ENCODE results near the gene FOXP1.
A peak's percentile ranks its signal among the peaks of the same experiment; 100 is the strongest.

FOXP1 gene

GRCh38 chr3:71580636-71581456 is 2.7 kb downstream of the FOXP1 start:
- Histone ChIP-seq H3K27ac (peak overlapping the region; percentile 93 to 99), H3K27me3 (no peaks in the 10 kb centered on the region), H3K4me3 (peak overlapping the region; percentile 75 to 92), H3K36me3 (no peaks in the 10 kb centered on the region), H3K4me1 (peaks cover 0 to 43% (median 17%) of the 10 kb centered on the region in 4 donors), H3K9me3 (no peaks in the 10 kb centered on the region)
- DNase-seq: no peak
- no peak for TF ChIP-seq CTCF (IDR thresholded peaks at IDR 0.05)
- intact Hi-C loops (cut with DNase I; ENCODE audit: low total_unique reads): loop anchor here (5.0 to 10.0 kb wide), 5 partner anchors 39 to 866 kb away; no protein-coding TSS in a partner anchor

GRCh38 chr3:71579935-71580406 is 3.6 kb downstream of the FOXP1 start:
- peak overlapping the region; percentile 75 to 92 for H3K4me3 ChIP-seq
- H3K27ac ChIP-seq: peak overlapping the region; percentile 93 to 99
- intact Hi-C loops (cut with DNase I; ENCODE audit: low total_unique reads): loop anchor here (5.0 to 10.0 kb wide), 5 partner anchors 38 to 865 kb away; no protein-coding TSS in a partner anchor
- H3K36me3 ChIP-seq: no peaks in the 10 kb centered on the region
- no peaks in the 10 kb centered on the region for H3K9me3 ChIP-seq
- peaks cover 0 to 34% (median 13%) of the 10 kb centered on the region in 4 donors for H3K4me1 ChIP-seq
- TF ChIP-seq CTCF (IDR thresholded peaks at IDR 0.05): no peak
- H3K27me3 ChIP-seq: no peaks in the 10 kb centered on the region
- no peak for DNase-seq

- Histone ChIP-seq H3K36me3 (no peaks in the 10 kb centered on the region), H3K4me1 (peaks cover 0 to 34% (median 13%) of the 10 kb centered on the region in 4 donors), H3K4me3 (peak overlapping the region; percentile 33 to 92), H3K9me3 (no peaks in the 10 kb centered on the region), H3K27me3 (no peaks in the 10 kb centered on the region), H3K27ac (peak overlapping the region; percentile 93 to 99)
- TF ChIP-seq CTCF (IDR thresholded peaks at IDR 0.05): no peak
- intact Hi-C loops (cut with DNase I; ENCODE audit: low total_unique reads): no loop called here
- DNase-seq: no peak
Observed at GRCh38 chr3:71579326-71579934, 4.1 kb downstream of the FOXP1 start.

- DNase-seq: no peak
- intact Hi-C loops (cut with DNase I; ENCODE audit: low total_unique reads): no loop called here
- no peaks in the 10 kb centered on the region for H3K9me3 ChIP-seq
- no peak overlapping the region for H3K4me3 ChIP-seq
- no peaks in the 10 kb centered on the region for H3K36me3 ChIP-seq
- no peaks in the 10 kb centered on the region for H3K27me3 ChIP-seq
- peak overlapping the region in 1 of 2 donors; percentile 93 for H3K27ac ChIP-seq
- TF ChIP-seq CTCF (IDR thresholded peaks at IDR 0.05): no peak
- H3K4me1 ChIP-seq: peaks cover 0 to 34% (median 14%) of the 10 kb centered on the region in 4 donors
Observed at GRCh38 chr3:71578054-71578751, 5.3 kb downstream of the FOXP1 start.

- intact Hi-C loops (cut with DNase I; ENCODE audit: low total_unique reads): no loop called here
- Histone ChIP-seq H3K4me1 (peaks cover 0 to 34% (median 15%) of the 10 kb centered on the region in 4 donors), H3K4me3 (no peak overlapping the region)
Observed at GRCh38 chr3:71577011-71577410, 6.5 kb downstream of the FOXP1 start.

More at GRCh38 chr3:71577011-71577410, 6.5 kb downstream of the FOXP1 start:
- H3K9me3 ChIP-seq: no peaks in the 10 kb centered on the region
- DNase-seq: no peak
- H3K27me3 ChIP-seq: no peaks in the 10 kb centered on the region
- no peak for TF ChIP-seq CTCF (IDR thresholded peaks at IDR 0.05)
- H3K36me3 ChIP-seq: no peaks in the 10 kb centered on the region
- no peak overlapping the region for H3K27ac ChIP-seq

All from tibial artery (tissue), 4 donors.